ENCODE data around the gene PIP5K1B.

DNA sequence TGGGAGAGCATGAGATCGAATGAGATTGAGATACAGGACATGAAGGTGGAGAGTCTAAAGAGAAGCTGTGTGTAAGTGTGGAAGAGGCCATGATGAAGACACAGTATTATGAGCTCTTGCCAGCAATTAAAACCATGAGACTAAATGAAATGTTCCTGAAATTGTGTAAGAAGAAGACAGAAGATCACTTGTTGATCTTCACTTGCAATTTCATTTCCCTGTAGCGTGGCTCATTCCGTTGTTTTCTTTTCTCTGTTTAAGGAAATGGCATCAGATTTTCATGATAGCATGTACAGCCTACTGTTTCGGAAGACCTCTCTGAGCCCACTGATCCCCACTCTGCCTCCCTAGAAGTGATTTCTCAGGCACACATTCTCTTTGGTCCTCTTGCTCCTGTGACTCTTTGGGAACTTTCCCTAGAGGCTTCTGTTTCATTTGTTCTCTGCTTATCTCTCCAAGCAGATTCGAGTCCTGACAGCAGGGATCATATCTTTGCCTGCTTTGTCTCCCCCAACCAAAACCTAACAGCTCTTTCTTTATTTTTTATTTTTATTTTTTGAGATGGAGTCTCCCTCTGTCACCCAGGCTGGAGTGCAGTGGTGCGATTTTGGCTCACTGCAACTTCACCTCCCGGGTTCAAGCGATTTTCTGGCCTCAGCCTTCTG lies 16.8 kb downstream of the PIP5K1B start:
- TF ChIP-seq JUN (IDR thresholded peaks at IDR 0.05; ENCODE audit: borderline replicate concordance, insufficient read depth, insufficient read length, low read depth) (no peak), EZH2 (IDR thresholded peaks at IDR 0.05; ENCODE audit: borderline replicate concordance, low read depth, low read length, severe bottlenecking) (no peak), POLR2A (IDR thresholded peaks at IDR 0.05; ENCODE audit: low read depth, low read length) (no peak)
- TF ChIP-seq, protein P1, sequence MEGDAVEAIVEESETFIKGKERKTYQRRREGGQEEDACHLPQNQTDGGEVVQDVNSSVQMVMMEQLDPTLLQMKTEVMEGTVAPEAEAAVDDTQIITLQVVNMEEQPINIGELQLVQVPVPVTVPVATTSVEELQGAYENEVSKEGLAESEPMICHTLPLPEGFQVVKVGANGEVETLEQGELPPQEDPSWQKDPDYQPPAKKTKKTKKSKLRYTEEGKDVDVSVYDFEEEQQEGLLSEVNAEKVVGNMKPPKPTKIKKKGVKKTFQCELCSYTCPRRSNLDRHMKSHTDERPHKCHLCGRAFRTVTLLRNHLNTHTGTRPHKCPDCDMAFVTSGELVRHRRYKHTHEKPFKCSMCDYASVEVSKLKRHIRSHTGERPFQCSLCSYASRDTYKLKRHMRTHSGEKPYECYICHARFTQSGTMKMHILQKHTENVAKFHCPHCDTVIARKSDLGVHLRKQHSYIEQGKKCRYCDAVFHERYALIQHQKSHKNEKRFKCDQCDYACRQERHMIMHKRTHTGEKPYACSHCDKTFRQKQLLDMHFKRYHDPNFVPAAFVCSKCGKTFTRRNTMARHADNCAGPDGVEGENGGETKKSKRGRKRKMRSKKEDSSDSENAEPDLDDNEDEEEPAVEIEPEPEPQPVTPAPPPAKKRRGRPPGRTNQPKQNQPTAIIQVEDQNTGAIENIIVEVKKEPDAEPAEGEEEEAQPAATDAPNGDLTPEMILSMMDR (IDR thresholded peaks at IDR 0.05; ENCODE audit: extremely low read depth in 1 of 2, insufficient read depth in 1 of 2, low read depth in 1 of 2, low read length in 2 of 2): no peak
- TF ChIP-seq, protein P2, sequence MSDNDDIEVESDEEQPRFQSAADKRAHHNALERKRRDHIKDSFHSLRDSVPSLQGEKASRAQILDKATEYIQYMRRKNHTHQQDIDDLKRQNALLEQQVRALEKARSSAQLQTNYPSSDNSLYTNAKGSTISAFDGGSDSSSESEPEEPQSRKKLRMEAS (IDR thresholded peaks at IDR 0.05; ENCODE audit: insufficient read depth, insufficient read length): no peak
